Stimulated activated CD8-positive, alpha-beta memory T cell treated with anti-CD3 and anti-CD28 coated beads, Interleukin-15, amount 100 ng/mL, for 4 hours (primary cell): ENCODE measurements around the gene SLC44A5.

Experiments
- DNase-seq, 2 donors: peaks; one replicate each; pipeline ENCODE4 v3.0.0-alpha.2; 2020; ENCODE audit warnings: low read depth in 2 of 2

SLC44A5 gene

GRCh38 chr1:75588779-75589475 lies 22.0 kb downstream of the SLC44A5 start:
- DNase-seq, result no peak

GRCh38 chr1:75587692-75588091 lies 23.2 kb downstream of the SLC44A5 start:
- DNase-seq, result no peak

- no peak for DNase-seq
These were observed 27.6 kb downstream of the SLC44A5 start for GRCh38 chr1:75583282-75583681.

GRCh38 chr1:75582725-75583261 lies 28.1 kb downstream of the SLC44A5 start:
- DNase-seq, result no peak

DNA sequence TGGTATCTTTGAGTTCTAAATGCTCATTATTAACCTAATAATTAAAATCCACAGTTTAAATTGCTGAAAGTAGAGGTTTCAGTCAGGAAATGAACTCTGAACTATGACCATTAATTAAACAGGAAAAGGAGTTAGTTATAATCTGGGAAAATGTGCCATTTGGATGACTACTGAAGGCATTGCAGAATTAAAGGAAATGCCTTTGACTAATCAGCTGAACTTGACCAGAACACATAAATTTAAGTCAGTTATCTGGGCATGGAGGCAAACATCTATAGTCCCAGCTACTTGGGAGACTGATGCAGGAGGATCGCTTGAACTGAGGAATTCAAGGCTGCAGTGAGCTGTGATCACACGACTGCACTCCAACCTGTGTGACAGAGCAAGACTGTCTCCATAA lies 31.9 kb downstream of the SLC44A5 start:
- no peak for DNase-seq

DNA sequence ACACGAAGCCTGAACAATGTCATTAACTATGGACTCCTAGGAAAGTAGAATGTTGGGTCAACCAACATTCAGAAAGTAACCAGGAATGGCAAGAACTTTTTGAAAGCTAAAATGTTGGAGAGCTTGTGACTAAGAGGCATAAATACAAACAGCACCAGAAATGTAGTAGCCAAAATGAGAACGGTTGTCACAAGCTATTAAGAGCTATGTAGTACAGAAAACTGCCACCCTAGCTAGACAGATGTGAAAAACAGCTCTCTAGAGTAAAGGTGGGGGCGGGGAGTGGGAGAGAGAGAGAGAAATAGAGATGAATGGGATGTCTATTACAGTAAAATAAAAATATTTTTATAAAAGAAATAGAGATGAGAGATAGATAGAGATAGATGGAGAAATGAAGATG lies 35.1 kb downstream of the SLC44A5 start:
- DNase-seq, result no peak

DNA sequence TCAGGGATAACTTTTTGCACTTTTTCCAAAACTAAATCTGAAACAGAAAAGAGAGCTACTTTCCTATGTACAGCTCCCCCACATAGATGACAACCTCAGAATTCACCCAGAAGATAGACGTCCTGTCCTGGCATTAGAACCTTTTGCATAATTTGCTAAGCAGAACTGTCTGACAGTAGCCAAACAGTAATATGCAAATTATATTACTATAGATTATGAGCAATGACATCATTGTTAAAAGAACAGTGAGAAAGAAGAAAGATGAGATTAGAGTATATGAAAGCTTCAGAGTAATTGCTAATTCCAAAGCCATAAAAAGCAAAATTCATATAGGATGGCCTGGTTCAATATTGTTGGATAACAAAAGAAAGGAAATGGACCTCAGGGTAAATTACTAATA lies 43.7 kb downstream of the SLC44A5 start:
- DNase-seq, result no peak

- DNase-seq, result no peak
These were observed 51.1 kb downstream of the SLC44A5 start for GRCh38 chr1:75559800-75560199.

DNA sequence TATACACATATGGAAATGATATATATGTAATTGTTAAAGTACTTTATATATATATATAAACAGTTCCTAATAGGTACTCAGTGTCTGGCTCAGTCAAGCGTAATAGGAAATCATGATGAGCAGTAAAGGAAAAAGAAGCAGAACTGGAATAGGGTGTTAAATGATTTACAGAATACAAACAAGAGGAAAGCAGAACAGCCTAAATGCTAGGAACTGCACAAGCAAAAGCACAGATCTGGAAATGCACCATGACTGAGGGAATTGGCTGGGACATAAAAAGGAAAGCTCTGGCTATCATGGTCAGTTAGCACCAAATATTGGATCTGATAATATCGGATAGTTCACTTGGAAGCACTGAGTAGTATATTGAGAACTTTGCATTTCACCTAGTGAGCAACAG lies 51.8 kb downstream of the SLC44A5 start:
- DNase-seq, result no peak

DNA sequence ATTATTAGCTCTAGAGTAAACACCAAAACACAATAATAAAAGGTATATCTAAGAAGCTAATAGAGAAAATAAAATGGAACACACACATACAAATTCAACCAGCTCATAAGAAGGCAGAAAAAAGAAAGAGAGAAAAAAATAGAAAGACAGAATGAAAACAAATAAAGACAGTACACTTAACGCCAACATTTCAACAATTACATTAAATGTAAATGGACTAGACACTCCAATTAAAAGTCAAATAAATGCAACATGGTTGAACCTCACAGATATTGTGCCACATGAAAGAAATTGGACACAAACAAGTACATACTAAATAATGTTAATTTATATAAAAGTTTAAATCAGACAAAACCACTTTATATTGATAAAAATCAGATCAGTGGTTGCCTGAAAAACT lies 56.0 kb downstream of the SLC44A5 start:
- no peak for DNase-seq

DNA sequence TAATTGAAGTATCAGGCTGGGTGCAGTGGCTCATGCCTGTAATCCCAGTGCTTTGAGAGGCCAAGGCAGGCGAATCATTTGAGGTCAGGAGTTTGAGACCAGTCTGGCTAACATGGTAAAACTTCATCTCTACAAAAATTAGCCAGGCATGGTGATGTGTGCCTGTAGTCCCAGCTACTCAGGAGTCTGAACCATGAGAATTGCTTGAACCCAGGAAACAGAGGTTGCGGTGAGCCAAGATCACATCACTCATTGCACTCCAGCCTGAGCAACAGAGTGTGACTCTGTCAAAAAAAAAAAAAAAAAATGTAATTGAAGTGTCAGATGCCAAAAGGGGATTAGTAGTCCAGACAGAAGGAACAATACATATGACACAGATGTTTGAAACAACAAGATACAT lies 56.7 kb downstream of the SLC44A5 start:
- no peak for DNase-seq

GRCh38 chr1:75550559-75550958 lies 60.4 kb downstream of the SLC44A5 start:
- no peak for DNase-seq

- no peak for DNase-seq
These were observed 62.0 kb downstream of the SLC44A5 start for GRCh38 chr1:75548721-75549480.

GRCh38 chr1:75543705-75544104 lies 67.2 kb downstream of the SLC44A5 start:
- DNase-seq, result no peak

GRCh38 chr1:75542818-75543570 lies 67.9 kb downstream of the SLC44A5 start:
- no peak for DNase-seq

DNA sequence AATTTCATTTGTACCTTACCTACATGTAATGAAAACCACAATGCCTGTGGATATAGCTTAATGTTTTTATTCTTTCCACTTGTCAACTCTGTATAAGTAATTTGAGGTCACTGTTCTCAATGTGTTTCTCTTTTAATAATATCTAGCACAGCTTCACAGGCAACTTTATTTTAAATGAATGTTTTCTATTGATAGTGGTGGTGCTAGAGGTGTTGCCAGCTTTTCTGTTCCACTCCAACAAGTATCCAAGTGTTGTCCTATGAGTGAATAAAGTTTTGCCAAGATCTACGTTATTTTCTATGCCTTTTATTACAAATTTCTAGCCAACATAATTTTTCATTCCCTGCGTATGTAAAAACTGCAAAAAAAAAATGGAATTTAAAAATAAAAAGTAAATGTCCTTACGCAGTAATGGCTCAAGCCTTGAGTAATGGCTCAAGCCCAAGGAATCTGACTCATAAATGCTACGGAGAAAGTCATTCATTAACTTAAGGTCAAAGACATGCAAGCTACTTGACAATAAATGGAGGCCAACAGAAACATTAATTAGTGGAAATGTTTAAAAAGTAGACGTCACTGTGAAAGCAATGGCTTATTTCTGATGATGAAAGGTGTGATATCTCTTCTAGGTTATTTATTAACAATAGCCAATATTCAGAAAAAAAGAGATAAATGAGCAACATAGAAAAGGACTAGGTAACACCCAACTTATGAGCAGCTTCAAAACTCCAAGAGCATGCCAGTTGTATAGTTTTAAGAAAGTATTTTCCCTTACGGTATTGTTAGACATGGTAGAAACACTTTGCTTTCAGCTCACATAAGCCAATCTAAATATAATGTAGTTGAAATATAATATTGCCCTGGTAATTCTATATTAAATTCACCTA lies 71.4 kb downstream of the SLC44A5 start:
- no peak for DNase-seq

DNA sequence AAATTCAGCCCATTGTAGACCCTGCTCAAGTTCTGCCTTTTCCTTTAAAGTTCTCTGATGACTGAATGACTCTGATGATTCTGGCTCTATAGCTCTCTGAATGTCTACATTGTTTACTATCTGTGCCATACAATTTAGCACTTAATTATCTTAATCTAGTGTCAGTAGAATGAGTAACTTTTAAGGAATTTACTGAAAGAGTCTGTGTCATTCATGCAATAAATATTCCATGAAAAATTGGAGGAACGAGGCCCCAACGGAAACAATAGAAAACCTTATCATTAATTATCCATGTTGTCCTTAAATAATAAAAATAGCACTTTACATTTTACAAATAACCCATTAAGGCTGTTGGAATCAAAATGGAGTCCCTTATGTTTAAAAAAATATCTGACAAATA lies 77.8 kb downstream of the SLC44A5 start:
- DNase-seq, result no peak

DNA sequence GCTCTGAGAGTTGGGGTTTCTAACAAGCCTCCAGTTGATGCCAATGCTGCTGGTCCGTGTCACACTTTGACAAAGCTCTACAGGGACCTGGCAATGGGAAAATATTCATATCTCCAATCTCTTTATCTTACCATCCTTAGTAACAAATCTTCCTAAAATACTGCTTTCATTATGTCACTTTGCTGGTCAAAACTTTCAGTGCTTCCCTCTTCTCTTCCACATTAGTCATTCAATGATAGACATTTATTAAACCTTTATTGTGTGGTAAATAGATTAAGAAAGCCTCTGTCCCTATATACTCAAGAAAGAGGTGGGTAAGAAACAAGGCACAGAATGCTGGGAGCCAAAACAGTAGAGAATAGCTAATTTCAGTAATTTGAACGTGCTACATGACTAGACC lies 79.3 kb downstream of the SLC44A5 start:
- no peak for DNase-seq

- DNase-seq, result no peak
These were observed 81.4 kb downstream of the SLC44A5 start for GRCh38 chr1:75529488-75529887.

DNA sequence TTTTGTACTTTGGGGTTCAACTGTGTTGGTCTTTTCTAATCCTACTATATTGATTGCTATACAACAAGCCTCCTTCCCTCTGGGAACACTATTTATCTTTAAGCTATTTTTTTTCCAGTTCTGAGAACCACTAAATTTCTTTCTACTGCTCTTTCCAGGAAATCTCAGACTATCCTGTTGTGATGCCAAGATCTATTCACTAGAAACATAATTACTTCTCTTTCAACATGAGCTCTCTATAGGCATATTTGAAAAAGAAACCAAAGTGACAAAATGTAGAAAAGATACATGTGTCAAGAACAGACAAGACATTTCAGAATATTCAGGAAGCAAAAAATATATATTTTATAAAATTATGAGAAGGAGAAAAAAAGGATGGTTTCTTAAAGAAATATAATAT lies 82.9 kb downstream of the SLC44A5 start:
- no peak for DNase-seq

DNA sequence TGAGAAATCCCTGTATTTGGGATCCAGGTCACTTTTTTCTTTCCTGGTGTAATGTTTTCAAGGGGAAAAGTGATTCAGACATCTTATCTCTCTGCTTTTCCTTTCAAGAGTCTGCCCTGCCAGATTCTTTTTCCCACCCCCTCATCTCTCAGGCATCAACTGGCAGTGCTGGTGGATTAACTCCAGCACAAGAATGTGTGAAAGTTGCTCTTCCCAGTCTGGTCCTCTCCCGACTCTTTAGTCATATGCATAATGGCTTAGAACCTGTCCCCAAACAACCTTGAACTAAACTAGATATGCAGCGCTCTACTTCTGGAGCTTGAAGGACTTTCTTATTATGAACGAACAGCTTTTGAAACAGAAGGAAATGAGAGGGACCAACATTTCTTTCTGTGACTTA lies 88.5 kb downstream of the SLC44A5 start:
- DNase-seq, result no peak

DNA sequence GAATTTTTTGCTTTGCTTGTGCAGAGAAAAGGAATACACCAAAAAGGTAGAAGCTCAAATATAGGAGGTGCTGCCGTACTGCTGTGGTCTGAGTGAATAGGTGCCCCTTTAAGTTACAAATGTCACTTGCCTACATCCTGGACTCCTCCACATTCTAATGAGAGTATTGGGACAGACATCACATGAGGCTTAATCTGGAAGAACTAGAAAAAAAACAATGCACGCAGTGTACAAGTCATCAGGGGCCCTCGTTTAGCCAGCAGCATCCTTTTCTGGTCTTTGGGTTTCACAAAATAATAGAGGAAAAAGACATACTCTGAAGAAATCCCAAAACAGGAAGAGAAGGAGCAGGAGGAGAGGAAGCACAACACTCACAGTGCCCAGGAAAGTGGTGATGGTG lies 89.3 kb downstream of the SLC44A5 start:
- DNase-seq, result no peak
